G401 (cell line): ENCODE measurements around the gene SEMA4G. TPM values are rescaled to one million over a fixed set of nuclear protein-coding genes. Genes with fewer than 3 reads are reported as not detected.

Experiments
- DNase-seq: peaks from one replicate; pipeline ENCODE4 v3.0.0-alpha.2; 2015; ENCODE audit warnings: low spot score
- in situ Hi-C: cut with HindIII; loops from 2 replicates; pipeline ENCODE4 v1.10.0; 2016; ENCODE audit warnings: low sequenced_read_pairs, mixed read lengths
- total RNA-seq: library from RNA; depleted of rRNA; stranded (reverse); fragments of >200 nt; shearing (Covaris generic); gene quantifications from 2 replicates; pipeline ENCODE4 v1.2.3, GENCODE V29; 2014; rRNA removed

SEMA4G gene, protein sequence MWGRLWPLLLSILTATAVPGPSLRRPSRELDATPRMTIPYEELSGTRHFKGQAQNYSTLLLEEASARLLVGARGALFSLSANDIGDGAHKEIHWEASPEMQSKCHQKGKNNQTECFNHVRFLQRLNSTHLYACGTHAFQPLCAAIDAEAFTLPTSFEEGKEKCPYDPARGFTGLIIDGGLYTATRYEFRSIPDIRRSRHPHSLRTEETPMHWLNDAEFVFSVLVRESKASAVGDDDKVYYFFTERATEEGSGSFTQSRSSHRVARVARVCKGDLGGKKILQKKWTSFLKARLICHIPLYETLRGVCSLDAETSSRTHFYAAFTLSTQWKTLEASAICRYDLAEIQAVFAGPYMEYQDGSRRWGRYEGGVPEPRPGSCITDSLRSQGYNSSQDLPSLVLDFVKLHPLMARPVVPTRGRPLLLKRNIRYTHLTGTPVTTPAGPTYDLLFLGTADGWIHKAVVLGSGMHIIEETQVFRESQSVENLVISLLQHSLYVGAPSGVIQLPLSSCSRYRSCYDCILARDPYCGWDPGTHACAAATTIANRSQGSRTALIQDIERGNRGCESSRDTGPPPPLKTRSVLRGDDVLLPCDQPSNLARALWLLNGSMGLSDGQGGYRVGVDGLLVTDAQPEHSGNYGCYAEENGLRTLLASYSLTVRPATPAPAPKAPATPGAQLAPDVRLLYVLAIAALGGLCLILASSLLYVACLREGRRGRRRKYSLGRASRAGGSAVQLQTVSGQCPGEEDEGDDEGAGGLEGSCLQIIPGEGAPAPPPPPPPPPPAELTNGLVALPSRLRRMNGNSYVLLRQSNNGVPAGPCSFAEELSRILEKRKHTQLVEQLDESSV
- 15.3 and 36.2 TPM in 2 replicates for total RNA-seq

GRCh38 chr10:100969187-100970075 is at the start of gene SEMA4G:
TSS of gene SEMA4G (plus strand) at chr10:100969504. CDS start at chr10:100972913, 3,409 bp downstream.
- in situ Hi-C loops = no loop called here
- DNase-seq = peak; percentile 54

GRCh38 chr10:100923580-100923979 is 45.7 kb upstream of the SEMA4G start:
- in situ Hi-C loops = no loop called here
- no peak for DNase-seq

DNA sequence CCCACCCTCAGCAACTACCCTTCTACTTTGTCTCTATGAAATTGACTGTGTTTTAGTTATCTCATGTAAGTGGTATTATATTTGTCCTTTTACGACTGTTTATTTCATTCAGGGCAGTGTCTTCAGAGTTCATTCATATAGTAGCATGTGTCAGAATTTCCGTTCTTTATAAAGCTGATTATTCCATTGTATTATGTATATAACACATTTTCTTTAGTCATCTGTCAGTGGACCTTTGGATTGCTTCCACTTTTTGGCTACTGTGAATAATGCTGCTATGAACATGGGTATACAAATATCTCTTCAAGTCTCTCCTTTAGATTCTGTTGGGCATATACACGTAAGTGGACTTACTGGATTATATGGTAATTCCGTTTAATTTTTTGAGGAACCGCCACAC is 42.0 kb upstream of the SEMA4G start:
- no peak for DNase-seq
- in situ Hi-C loops = no loop called here

GRCh38 chr10:100928039-100928438 is 41.3 kb upstream of the SEMA4G start:
- in situ Hi-C loops = no loop called here
- DNase-seq = no peak

GRCh38 chr10:100930368-100930767 is 38.9 kb upstream of the SEMA4G start:
- DNase-seq = no peak
- in situ Hi-C loops = no loop called here

GRCh38 chr10:100934084-100934659 is 35.1 kb upstream of the SEMA4G start:
- in situ Hi-C loops = no loop called here
- DNase-seq = no peak

DNA sequence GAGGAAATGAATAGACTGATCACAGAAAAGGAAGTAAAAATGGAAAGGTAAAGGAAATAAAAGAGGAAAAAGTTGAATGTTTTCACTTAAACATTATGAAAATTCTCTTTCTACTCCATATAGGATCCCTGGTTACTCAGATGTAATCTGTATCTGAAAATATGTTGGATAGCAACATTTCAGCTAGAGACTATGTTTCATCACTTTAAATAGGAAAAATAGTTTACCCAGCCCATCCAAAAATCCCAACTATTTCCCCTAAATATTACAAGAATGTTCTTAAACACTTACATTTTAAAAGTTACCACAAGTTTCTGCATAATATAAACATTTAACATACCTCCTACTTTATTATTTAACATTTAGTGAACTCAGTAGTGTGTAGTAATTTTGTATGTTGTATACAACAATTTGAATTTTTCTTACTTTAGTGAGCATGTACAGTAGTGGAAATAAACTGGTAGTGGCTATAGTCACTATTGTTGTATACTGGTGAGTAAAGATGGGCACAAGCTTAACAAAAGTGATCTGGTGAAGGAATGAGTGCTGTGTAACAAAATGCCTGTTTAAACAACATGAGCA is 29.4 kb upstream of the SEMA4G start:
- DNase-seq = no peak
- in situ Hi-C loops = no loop called here

DNA sequence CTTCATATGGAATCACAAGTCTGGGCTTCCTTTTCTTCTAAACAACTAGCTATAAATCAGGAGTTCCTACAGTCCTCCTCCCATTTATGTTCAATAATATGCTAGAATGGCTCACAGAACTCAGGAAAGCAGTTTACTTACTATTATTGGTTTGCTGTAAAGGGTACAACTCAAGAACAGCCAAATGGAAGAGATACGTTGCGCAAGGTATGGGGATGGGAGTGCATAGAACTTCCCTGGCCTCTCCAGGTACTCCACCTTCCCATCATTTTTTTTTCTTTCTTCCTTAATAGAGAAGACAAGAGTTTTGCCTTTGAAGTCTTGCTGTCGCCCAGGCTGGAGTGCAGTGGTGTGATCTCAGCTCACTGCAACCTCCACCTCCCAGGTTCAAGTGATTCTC is 27.1 kb upstream of the SEMA4G start:
- in situ Hi-C loops = no loop called here
- DNase-seq = no peak

DNA sequence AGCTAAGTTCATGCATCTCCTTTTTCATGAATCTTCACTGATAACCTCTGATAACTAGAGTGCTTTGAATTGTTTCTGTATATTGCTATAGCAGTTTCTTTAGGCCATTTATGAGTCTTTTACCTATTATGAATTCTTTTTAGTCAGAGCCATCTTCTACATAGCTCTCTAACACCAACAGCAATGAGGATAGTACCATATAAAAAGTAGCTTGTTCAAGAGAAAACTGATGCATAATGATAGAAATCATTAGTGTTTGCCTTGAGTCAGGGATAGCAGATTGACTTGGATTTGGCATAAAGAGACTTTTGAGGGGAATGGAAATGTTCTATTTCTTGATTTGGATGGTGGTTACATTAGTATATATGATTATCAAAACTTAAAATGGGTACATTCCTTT is 25.8 kb upstream of the SEMA4G start:
- in situ Hi-C loops = no loop called here
- DNase-seq = no peak

DNA sequence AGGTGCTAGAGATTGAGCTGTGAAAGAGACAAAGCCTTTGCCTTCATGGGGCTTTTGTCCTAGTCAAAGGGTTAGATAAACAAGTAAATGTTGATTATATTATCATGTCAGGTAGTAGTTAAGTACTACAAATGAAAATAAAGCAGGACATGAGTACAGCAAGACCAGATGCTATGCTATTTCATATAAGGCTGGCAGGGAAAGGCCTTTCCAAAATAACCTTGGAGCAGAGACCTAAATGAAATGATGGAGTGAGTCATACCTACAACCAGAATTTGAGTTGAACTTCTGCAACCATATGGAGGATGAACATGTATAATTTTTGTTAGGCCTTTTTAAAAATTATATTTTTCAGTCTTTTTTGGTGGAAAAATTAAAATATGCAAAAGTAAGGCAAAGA is 23.6 kb upstream of the SEMA4G start:
- DNase-seq = no peak
- in situ Hi-C loops = no loop called here

- in situ Hi-C loops = no loop called here
Observed at GRCh38 chr10:100948916-100949315, 20.4 kb upstream of the SEMA4G start.

DNA sequence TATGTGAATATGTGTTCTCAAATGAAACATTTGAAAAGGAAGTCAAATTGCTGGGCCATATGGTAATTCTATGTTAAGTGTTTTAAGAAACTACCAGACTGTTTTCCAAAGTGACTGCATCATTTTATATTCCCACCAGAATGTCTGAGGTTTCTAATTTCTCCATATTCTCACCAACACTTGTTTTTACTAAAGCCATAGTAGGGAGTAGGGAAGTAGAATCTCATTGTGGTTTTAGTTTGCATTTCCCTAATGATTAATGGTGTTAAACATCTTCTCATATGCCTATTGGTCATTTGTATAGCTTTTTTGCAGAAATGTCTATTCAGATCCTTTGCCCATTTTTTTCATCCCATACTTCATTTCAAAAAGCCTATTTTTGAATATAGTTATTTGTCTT is 9.1 kb upstream of the SEMA4G start:
- DNase-seq = no peak
- in situ Hi-C loops = no loop called here

More at GRCh38 chr10:100948916-100949315, 20.4 kb upstream of the SEMA4G start:
- DNase-seq = no peak

- no peak for DNase-seq
- in situ Hi-C loops = no loop called here
Observed at GRCh38 chr10:100962351-100963080, 6.8 kb upstream of the SEMA4G start.

DNA sequence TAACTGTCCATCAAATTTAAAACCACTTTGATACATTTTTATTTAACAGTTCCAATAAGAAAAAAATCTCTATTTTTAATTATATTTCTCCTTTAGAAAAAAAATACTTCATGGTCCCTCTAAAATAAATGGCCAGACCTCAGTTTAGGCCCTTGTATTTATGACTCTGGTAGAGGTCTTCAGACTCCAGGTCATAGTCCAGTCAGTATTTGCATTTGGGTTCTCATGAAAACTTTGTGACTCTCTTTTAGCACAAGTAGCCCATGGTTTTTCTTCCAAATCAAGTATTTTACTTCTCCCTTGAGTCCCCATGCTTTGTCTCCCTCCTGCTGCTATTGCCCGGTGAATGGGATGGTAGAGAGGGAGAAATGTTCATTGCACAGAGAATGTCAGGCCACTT is 5.5 kb upstream of the SEMA4G start:
- in situ Hi-C loops = no loop called here
- no peak for DNase-seq

DNA sequence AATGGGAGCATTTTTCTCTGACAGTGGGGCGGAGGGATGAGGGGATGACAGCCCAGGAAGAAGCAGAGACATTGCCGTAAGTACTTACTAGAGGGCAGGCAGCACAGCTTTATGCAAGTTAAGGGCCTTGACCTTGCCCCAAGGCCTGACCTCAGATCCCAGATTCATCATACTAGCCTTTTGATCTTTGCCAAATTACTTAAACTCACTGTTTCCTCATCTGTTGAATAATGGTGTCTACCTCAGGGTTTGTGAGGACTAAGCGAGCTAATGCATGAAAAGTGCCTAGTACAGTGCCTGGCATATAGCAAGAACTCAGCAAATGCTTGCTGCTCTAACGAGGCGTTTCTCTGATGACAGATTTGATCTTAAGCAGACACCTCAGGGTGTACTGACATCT is 3.5 kb upstream of the SEMA4G start:
- in situ Hi-C loops = no loop called here
- DNase-seq = no peak

DNA sequence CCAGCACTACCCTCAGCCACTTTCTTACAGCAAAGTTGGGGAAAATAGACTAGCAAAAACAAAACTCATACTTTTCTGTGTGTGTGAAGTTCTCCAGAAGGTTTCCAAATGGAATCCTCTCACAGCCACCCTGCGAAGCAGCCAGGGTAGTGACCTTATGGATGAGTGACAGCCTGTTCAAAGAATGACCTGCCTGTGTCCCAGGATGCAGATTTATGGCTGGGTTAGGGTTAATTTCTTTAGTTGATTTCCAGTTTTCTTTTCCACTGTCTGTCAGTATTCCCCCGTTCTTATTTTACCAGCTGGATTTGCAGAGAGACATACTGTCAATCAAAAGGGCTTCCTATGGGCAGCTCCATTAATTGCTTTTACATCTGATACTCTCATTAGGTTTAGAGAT is 2.4 kb upstream of the SEMA4G start:
- DNase-seq = no peak
- in situ Hi-C loops = no loop called here

DNA sequence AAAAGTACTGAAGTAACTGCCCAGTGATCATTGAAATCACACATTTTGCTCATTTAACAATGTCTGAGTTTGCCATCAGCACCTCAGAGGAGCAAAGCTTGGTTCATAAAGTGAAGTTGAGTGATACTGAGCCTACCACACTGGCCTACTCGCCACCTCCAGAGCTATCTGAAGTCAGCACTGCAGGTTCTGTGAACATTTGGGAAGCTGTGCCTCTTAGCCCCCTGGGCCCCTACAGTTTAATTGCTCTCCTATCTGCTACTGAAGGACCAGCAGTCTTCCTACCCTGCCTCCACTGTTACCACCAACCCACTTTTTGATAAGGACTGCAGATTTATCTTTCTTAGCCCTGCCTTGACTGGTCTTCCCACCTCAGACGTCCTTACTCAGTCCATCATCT is 2.0 kb upstream of the SEMA4G start:
- in situ Hi-C loops = no loop called here
- no peak for DNase-seq

DNA sequence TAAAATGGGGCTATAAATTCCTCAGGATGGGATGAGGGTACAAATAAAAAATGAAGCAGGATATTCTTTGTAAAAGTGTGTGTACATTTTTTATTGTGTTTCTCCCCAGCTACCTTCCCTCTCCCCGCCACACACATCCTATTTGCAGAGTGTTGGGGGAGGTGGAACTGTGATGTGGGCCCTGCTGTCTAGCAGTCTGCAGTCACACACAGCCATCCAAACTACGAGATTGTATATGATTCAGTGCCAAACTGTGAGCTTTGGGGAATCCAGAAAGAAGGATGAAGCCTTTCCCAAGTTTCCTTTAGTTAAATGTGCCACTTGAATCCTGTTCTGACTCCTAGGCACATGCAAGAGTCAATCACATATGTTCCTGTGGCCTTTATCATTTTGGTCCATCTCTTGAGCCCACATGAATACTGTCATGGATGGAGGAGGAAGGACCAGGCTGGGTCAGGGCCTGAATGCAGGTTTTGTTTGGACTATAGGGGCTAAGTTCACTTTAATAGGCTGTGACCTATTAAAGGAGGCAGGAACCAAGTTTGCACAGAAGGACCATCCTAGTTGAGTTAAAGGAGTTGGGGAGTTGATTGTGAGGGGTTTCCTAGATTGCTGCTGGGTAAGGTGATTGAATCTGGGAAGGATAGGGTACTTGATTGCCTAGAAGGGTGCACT is 1.1 kb upstream of the SEMA4G start:
- in situ Hi-C loops = no loop called here
- DNase-seq = no peak
